GM19043 (cell line): ENCODE measurements around the gene CPE.
"Not testable (repeated sequence)": the region's sequence is repeated elsewhere in the genome, so short reads cannot be mapped to it uniquely, and the experiment has no call there.

Experiments used
- ATAC-seq: cut with Tn5 transposase; IDR thresholded peaks from one replicate; pipeline ENCODE4 v1.9.1; 2021; ENCODE audit warnings: low read depth; ENCODE audit not compliant: unreplicated experiment

CPE gene

DNA sequence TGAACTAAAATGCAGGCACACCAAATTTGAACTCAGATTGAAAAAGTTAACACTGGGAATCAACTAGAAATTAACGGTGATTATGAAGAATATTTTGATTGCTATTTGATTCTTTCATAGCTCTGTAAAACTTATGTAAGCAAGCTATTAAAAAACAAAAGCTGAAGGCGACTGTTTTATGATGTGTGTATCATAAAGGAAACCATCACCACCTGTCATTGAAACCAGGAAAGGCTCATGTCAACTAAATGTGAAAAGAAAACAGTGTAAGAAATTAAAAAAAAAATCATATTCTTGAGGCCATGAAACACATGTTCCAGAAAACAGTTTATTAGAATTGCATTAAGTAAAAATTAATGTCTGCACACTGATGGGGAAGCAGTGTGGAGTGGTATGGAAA is 24.2 kb downstream of the CPE start:
- no peak for ATAC-seq

DNA sequence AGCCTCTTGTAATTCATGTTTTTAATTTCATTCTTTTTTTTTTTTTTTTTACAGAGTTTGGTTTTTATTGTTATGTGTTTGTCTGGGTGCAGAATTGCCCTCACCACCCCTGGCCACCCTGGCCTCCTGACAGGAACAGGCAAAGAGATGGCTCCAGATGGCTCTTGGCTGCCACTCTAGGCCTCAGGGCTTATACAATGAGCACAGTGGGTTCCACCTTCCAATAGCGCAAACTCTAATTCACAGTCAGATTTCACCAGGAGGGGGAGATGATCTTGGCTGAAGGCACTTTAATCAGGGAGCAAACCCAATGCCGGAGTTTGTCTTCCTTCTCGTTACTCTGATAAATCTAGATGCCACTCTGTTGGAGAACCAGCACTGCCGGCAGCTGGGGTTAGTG is 24.8 kb downstream of the CPE start:
- ATAC-seq = no peak

DNA sequence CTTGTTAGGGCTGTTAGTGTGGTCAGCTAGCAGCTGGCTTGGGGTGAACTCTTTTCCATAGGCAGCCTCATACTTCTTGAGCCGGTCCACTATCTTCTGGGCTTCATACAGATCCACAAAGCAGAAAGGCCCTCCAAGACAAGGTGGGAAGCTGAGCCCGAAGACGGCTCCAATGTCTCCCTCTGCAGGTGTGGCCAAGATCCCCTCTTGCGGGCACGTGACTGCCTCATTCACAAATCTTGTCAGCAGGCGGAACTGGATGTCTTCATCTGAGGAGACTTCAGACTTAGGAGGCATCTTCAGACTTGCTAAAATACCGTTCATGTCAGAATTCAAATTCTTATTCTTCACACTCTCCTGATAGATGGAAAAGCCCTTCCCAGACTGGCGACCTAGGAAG is 25.3 kb downstream of the CPE start:
- ATAC-seq = no peak

DNA sequence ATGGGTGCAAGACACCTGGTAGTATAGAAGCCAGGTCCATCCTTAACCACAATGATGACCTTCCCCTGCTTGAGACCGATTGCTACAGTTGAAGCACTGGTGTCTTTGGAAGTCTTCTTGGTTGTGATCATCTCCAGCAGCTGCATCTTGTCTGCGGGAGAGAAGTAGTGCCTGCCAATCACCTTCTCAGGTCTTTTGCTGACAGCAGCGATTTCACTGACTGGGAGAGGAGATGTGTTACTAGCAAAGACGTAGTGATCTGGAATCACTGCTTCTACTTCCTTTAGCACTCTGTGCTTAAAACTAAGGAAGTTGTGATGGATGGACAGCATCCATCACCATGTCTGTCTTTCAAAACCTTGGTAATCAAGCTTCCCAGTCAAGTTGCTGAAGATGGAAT is 25.9 kb downstream of the CPE start:
- no peak for ATAC-seq

DNA sequence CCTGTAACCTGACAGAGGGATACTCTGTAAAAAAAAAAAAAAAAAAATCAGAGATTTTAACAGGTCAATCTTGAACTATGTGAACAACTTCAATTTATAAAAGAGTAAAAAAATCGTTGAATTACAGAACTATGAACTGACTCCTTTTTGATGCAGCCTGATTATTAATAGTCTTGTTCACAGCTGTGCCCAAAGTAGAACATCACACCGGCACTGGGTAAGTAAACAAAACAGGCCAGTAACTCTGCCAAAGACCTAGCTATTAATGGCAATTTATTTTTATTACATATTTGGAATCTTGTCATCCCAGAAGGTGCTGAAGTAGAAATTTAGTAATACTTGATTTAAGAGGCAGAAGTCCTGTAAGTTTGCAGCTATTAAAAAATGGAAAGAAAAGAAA is 31.4 kb downstream of the CPE start:
- no peak for ATAC-seq

DNA sequence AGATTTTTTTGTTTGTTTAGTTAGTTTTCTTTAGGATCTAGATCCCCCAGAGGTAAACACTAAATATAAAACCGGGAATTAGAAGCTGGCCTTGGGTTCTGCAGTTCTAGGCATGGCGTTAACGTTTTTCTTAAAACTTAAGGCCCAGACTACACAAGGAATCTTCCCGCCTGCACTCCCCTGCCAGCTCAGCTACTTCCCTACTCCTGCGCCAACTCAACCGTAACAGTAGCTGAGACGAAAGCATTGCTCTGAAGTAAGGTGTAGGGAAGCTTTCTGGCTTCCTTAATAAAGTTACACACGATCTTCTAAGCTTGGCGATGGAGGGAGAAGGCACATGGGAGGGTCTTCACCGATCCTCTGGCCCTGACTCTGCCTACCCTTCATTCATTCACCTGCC is 37.1 kb downstream of the CPE start:
- no peak for ATAC-seq

DNA sequence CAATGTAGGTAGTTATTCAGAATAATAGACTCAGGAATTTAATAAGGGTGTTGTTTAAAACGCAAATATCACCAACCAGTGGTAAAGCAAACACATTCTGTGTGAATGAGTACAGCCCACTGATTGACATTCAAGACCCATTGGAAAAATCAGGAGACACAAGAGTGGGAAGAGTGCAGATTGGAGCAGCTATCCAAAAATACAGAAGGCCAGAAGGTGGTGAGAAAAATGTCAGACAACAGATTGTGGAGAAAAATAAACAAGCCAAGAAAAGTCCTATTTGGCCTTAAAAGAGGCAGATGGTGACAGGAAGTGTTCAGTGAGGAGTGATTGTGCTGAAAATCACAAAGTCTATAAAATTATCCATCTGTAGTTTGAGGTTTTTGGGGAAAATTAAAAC is 39.3 kb downstream of the CPE start:
- ATAC-seq = no peak

DNA sequence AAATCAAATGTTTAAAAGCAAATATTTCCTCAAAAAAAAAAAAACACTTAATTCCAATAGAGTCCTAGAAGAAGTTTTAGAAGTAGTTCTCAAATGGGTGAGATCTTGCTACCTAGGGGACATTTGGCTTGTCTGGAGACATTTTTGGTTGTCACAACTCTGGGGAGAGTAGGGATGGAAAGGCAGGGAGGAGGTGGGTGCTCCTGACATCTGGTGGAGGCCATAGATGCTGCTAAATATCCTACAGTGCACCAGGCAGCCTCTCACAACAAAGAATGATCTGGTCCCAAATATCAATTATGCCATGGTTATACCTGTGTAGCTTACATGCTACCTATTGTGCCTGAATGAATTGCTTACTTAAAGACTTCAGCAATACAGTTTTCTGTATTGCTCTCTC is 46.8 kb downstream of the CPE start:
- ATAC-seq = no peak

DNA sequence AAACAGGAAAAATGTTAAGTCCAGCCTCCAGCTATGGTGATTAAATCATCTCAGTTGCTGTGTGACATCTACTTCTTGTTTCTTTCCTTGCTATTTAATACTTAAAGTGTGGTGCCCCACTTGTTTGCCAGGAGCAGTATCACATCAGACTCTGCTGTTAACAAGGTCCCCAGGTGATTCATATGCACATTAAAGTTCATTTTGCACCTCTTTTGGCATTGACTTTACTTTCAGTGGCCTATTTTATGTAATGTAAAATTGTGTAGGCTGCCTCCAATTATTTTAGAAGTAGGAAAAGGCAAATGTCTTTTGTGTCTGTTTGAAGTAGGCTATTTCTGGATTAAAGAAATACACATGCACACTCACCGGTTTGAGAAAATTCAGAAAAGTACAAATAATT is 47.5 kb downstream of the CPE start:
- no peak for ATAC-seq

DNA sequence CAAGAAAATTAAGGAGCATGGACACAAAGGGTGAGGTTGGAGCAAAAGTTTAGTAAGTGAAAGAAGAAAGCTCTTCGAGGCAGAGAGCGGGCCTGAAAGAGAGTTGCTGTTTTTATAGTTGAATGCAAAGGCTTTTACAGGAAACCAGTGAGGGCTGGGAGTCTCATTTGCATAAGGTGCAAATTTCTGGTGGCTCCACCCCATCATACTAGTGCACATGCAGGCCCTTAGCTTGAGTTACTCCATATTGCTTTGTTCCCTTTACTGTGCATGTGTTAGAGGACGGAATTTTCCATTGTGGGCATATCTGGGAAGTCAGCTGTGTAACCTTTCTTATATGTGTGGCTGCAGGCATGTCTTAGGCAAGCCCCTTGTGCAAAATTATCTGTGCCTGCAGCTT is 48.0 kb downstream of the CPE start:
- no peak for ATAC-seq

DNA sequence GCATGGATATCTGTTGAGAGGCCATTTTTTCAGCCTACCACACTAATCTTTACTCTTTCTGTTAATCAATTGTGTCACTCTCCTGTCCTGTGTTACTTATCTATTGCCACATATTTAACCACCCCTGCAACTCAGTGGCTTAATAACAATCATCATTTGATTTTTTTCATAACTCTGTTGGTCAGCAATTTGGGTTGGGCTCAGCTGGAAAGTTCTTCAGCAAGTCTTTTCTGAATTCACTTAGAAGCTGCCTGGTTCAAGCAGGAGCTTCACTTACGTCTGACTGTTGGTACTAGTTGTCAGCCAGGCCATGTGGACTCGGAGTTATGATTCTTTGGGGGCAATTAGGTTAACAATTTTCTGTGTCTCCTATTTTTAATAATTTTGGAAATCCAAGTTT is 50.1 kb downstream of the CPE start:
- no peak for ATAC-seq

DNA sequence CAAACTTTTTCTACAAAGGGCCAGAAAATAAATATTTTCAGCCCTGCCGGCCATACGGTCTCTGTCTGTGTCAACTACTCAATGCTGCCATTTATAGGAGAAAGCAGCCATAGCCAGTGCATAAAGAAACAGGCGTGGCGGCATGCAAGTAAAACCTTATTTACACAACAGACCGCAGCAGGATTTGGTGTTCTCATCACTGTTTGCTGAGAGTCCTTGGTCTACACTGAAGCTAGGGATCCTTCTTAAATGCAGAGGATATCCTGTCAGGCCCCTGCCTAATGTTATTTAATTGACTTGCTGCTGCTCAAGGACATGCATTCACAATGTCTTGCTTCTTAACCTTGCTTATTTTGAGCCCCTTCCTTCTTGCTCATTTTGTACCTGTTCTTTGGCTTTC is 54.7 kb downstream of the CPE start:
- no peak for ATAC-seq

DNA sequence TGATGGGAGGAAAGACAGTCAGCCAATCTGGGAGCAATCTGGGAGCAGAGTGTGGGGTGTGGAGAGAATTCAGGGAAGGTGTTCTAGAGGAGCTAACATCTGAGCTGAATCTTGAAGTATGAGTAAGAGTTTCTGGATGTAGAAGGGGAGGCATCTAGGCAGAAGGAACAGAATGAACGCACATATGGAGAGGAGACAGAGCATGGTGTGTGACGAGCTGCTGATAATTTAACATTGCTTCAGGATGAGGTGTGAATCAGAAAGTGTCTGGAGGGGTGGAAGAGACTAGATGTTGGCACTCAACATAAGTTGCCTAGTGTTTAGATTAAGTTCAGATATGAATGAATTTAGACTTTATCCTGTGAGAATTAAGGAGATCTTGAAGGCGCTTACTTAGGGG is 58.9 kb downstream of the CPE start:
- no peak for ATAC-seq

DNA sequence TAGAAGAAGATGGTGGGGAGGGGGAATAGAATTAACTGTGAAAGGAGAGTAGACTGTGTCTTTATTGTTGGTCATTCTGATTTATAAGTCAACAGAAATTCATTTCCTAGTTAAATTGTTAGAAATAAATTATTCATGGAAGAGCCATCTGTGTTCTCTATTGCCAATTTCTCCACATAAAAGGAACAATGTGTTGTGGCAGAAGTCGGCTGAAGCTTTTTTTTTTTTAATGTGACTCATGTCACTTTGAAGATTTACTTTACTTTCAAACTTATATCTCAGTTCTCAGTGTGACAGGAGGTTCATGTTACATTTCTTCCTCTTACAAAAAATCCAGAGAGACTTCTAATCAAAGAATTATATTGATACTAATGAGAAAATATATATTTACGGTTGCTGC is 60.5 kb downstream of the CPE start:
- no peak for ATAC-seq

DNA sequence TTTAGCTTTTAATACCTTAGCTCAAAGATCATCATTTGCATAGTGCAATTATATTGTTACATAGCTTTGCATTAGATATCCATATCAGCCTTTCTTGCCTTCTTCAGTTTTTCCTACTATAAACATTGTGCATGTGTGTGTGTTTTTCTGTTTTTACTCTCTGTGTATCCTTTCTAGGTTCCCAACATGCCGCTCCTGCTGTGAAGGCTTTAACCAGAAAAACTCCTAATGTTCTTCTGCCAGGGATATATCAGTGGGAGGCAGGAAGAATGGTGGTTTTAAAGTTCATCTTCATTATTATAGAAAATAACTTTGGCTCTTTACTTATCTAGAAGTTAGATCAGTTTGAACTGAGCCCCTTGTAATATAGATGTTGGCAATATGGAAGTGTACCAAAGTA is 61.2 kb downstream of the CPE start:
- no peak for ATAC-seq

DNA sequence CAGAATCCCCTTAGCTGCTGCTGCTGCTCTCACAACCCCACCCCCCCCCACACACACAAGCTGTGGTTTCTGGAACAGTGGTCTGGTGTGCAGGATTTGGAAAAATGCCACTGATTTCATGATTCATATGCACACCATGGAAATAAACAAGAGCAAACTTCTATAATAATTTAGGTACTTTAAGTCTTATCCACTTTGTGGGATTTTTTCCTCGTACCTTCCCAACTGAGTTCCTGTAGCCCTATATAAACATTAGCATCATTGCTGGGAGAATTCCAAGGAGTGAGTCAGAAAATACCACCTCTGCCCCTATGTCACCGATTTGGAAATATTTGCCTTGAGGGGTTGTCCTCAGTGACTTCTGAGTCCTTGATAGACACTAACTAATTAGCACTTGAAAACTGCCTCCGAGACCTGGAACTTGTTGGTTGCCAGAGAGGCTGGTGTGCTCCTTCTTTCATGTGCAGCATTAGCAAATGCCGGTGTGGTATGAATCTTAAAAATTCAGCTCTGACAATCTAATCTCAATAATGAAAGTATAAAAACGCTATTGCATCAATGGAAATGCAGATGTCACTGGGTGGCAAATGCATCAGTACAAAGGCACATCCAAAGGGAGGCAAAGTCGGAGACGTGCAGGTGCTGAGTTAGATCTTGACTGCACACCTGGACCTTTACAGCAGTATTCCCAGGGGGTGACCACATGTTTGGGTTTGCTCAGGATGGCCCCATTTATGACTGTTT is 61.8 kb downstream of the CPE start:
- ATAC-seq = no peak

DNA sequence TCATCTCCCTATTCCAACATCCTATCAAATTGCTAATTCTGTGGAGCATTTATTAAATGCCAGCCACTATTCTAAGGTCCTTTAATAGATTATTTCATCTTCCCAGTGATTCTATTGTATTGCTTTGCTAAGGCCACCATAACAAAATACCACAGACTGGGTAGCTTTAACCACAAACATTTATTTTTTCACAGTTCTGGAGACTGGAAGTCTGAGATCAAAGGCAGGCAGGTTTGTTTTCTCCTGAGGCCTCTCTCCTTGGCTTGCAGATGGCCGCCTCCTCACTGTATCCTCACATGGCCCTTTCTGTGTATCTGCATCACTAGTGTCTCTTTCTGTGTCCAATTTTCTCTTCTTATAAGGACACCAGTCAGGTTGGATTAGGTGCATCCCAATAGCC is 64.5 kb downstream of the CPE start:
- no peak for ATAC-seq

DNA sequence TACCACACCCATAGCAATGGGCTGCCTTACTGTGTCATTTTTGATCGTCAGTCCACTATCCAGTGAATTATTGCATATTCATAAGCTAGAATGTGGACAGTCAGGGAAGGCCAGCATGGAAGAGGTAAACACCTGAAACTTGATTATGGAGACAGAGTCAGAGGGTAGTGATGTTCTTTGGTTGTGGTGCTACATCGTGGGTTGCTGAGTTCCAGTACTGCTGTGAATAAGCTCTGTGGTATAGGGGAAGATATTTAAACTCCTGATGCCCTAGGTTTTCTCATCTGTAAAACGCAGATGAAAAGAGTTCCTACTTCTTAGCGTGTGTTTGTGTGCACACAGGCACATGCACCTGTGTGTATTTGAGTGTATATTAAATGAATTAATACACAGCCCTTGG is 69.9 kb downstream of the CPE start:
- ATAC-seq = no peak

DNA sequence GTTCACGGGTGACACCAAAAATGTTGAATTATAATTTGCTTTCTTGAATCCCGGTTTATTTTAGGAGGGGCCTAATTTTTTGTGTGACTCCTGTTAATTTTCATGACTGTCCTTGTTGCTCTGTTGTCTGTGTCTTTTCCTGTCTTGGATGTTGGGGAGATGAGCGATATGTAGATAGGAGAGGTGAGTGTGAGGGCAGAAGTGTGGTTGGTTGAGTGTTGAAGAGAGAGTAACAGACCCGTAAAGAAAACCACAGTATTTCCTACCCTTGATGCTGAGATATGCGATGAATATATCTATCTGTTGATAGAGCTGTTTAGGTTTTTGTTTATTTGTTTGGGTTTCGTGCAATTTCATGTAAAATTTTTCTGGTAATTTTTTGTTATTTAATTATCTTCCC is 70.5 kb downstream of the CPE start:
- ATAC-seq = no peak

DNA sequence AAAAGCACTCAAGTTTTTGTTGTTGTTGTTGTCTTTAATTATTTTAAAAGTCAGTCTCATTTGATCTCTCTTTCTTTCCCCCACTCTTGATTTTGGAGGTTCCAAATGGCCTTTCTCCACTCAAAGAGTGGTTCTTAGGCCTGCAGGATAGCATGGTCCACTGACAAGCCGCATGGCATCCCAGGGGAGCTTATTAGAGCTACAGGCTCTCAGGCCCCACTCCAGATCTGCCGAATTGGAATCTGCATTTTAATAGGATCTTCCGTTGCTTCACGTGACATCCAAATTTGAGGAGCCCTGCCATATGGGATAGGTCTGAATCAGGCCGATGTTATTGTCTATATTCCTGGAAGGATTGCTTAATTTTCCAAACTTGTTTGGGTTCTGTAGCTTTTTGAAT is 72.1 kb downstream of the CPE start:
- ATAC-seq = no peak

DNA sequence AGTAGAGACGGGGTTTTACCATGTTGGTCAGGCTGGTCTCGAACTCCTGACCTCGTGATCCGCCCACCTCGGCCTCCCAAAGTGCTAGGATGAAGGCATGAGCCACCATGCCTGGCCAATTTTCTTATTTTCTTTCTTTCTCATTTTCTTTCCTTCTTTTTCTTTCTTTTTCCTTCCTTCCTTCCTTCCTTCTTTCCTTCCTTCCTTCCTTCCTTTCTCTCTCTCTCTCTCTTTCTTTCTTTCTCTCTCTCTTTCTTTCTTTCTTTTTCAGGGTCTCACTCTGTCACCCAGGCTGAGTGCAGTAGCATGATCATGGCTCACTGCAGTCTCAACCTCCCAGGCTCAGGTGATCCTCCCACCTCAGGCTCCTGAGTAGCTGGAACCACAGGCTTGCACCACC is 74.3 kb downstream of the CPE start:
- not testable (repeated sequence) for ATAC-seq

DNA sequence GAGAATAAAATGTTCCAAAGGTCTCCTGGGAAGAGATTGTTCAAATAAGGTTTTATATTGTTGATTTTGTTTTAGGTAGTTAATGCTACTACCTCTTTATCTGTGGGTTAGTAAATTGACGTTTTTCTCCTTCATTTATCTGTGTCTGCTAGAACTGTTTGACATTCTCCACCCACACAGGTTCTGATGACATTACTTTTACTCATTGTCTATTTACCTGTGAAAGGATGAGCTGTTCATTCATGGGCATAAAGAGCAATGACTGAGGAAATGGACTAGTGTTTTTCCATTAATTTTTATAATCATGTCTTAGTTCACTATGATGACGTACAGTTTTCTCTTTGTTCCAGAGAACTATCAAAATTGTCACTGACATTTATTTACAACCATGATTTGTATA is 75.6 kb downstream of the CPE start:
- ATAC-seq = no peak

DNA sequence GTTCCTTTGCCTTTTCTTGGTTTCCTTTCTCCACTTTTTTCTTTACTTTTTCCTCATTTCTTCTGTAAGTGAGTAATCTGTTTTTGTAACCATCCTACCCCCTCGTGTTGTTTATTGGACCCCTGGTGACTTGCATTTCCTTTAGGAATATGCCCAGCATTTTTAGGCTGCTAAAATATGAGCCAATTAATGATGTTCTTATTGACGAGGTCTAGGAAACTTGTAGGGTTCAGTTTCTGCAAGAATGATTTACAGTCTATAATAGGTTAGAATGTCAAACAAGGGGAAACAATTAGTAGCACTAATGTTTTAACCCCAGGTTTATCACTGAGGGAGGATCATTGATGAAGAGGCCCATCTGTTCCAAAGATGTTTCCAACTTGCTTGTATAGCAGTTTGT is 79.0 kb downstream of the CPE start:
- no peak for ATAC-seq
